Measurements from ENCODE around the gene ENO3.

ENO3 gene

DNA sequence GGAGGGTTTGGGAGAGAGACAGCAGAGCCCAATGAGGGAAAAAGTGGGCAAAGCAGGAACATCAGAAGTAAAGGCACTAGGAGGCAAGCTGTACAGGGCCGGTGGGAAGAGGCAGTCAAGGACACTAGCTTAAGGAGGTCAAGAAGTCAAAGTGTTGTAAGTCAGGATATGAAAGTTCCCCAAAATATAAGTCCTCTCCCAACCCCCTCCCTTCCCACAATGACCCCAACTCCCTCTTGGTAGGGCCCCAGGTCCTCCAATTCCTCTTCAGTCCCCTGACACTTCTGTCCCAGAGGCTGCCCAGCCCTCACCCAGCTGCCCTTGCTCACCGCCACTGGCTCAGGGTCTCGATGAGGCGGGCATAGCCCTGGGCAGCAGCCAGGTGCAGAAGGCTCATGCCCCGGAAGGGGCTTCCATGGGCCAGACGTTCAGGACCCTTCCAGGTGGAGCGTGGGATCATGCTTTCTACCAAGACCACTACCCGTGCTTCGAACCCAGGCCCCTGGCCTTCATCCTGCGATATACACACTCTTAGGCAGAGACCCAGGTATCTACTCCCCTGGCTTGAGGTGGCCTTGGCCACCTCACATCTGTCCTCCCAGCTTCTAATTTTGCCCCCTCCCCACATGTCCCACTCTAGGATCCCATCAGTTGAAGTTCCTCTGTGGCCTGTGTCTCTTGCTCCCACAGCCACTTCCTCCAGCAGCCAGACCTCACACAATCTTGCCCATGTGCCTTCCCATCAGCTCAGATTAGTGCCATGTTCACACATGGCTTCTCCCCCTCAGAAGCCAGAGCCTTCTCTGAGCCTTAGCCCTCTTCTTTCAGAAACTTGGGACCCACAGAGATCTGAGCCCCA, 22.6 kb downstream of the ENO3 start:
- no peak overlapping the region for H3K4me3 ChIP-seq (ENCODE audit: low read depth, low read length)
- TF ChIP-seq CTCF (IDR thresholded peaks at IDR 0.05; ENCODE audit: control insufficient read depth, extremely low read depth, insufficient read depth) = no peak
- DNase-seq (ENCODE audit: low read depth) = no peak

GRCh38 chr17:4974115-4974670, 23.3 kb downstream of the ENO3 start:
- TF ChIP-seq CTCF (IDR thresholded peaks at IDR 0.05; ENCODE audit: control insufficient read depth, extremely low read depth, insufficient read depth) = no peak
- DNase-seq (ENCODE audit: low read depth) = no peak
- H3K4me3 ChIP-seq (ENCODE audit: low read depth, low read length) = no peak overlapping the region

DNA sequence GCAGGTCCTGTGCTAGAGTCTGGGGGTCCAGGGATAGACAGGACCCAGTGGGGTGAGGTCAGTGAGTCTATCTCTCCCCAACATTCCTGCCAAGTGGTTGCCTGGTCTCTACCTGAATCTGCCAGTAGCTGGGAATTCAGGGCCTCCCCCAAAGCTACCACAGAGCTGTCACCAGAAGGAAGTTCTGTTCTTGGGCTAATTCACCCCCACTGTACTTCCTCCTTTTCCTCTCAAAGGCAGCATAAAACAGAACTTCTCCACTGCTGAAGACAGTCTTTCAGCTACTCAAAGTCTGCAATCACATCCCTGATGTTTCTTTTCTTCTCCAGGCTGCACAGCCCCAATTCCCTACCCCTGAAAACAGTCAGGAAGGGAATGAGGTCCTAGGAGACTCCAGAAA, 27.8 kb downstream of the ENO3 start:
- TF ChIP-seq CTCF (IDR thresholded peaks at IDR 0.05; ENCODE audit: control insufficient read depth, extremely low read depth, insufficient read depth) = no peak
- no peak for DNase-seq (ENCODE audit: low read depth)
- no peak overlapping the region for H3K4me3 ChIP-seq (ENCODE audit: low read depth, low read length)

DNA sequence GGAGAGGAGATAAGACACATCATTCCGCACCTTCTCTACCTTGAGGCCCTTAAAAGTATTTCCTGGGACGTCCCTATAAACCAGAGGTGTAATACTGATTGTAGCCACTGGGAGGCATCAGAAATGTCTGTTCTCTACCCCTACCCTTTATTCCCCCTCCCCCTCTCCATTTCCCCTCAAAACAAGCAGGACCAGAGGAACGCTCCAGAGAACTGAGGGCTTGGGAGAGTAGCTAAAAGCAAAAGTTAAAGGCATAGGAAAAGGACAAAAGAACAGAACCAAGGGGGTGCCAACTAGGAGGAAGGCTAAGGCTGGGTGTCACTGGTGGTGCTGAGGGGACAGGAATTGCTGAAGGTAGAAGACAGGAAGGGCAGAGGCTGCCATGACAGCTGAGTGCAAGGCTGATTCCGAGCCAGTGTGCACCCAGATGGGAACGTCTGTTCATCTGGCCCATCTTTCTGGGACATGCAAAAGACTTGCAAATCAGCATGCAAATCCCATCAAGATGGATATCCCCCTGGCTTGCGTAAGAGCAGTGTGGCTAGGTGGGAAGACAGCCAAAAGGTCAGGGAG, 29.8 kb downstream of the ENO3 start:
- no peak overlapping the region for H3K4me3 ChIP-seq (ENCODE audit: low read depth, low read length)
- TF ChIP-seq CTCF (IDR thresholded peaks at IDR 0.05; ENCODE audit: control insufficient read depth, extremely low read depth, insufficient read depth) = peak; percentile 67
- no peak for DNase-seq (ENCODE audit: low read depth)

DNA sequence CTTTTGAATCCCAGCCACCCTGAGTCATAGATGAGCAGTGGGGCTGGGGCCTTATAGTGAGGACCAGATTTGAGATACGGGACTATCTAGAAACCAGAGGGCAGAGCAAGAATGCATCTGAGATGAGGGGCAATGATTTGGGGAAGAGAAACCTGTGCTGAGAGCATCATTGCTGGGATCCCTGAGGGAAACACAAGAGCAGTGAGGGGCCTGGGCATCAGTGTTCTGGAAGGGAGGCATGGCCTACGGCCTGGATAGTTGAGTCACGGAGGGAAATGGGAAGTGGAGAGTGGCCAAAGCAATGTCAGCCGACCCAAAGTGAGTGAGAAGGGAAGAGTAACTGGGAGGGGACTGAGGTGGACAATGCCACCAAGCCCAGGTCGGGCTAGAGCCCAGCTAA, 31.4 kb downstream of the ENO3 start:
- H3K4me3 ChIP-seq (ENCODE audit: low read depth, low read length) = no peak overlapping the region
- no peak for DNase-seq (ENCODE audit: low read depth)
- TF ChIP-seq CTCF (IDR thresholded peaks at IDR 0.05; ENCODE audit: control insufficient read depth, extremely low read depth, insufficient read depth) = no peak

DNA sequence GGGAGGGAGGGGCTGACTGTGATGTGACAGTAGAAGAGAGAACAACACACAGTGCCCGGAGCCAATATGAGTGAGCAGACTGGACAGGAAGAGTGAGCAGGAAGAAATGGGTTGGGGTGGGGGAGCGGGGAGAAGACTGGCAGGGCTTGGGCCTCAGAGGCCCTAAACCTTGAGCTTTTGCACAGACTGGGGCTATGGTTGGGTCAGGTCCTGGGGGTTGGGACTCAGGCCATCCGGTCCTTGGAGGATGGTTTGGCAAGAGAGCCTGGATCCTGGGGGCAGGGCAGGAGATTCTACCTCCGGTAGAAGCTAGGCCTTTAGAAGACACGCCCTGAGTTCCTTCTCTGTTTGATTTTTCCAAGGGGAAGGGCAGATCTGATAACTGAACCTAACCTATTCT, 35.5 kb downstream of the ENO3 start:
- H3K4me3 ChIP-seq (ENCODE audit: low read depth, low read length) = peak overlapping the region; percentile 94
- TF ChIP-seq CTCF (IDR thresholded peaks at IDR 0.05; ENCODE audit: control insufficient read depth, extremely low read depth, insufficient read depth) = no peak

More for the DNA sequence above, 35.5 kb downstream of the ENO3 start:
- no peak for DNase-seq (ENCODE audit: low read depth)

Measured in LNCaP clone FGC (cell line).